ENCODE results near the gene GUCY1A2.

Gene GUCY1A2

DNA sequence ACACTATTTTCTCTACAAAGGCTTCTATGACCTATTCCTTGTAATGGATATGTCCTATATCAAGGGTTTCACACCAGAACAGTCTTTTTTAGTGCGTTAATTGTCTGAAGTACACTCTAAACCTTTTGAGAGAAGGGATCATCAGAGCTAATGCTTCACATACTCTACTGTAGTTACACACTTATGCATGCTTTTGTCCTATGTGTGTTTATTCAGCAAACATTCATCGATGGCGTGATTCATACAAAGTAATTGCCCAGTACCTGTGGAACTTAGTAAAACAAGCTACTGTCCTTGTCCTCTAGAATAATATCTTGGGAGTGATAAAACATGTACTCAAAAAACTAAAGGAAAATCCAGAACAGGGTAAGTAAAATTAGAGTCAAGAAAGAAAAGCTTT, 139.2 kb downstream of the GUCY1A2 start:
- no peak for DNase-seq (ENCODE audit: low read depth)
- TF ChIP-seq CTCF (IDR thresholded peaks at IDR 0.05; ENCODE audit: low read depth, low read length, missing control alignments), result no peak
- H3K4me3 ChIP-seq (ENCODE audit: low read depth, low read length), result no peak overlapping the region

DNA sequence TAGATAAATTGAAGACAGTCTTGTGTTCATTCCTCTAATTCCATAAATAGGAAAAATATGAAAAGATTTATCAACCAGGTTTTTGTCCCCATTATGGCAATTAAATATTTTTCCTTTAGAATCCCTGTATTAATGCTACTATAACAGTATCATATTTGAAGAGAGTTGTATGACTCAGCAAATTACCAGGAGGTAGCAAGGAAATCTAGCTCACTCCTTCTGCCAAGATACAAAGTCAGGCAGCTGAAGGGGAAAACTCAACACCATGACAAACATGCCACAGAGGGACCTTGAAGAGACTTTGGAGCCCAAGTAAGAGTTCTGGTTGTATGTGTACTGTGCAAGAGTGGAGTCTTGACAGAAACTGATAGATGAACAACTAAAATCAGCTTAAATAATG, 143.3 kb downstream of the GUCY1A2 start:
- TF ChIP-seq CTCF (IDR thresholded peaks at IDR 0.05; ENCODE audit: low read depth, low read length, missing control alignments), result no peak
- no peak for DNase-seq (ENCODE audit: low read depth)
- H3K4me3 ChIP-seq (ENCODE audit: low read depth, low read length), result no peak overlapping the region

GRCh38 chr11:106872246-106872645, 146.0 kb downstream of the GUCY1A2 start:
- no peak for TF ChIP-seq CTCF (IDR thresholded peaks at IDR 0.05; ENCODE audit: low read depth, low read length, missing control alignments)
- no peak for DNase-seq (ENCODE audit: low read depth)

GRCh38 chr11:106858200-106858599, 160.1 kb downstream of the GUCY1A2 start:
- no peak overlapping the region for H3K4me3 ChIP-seq (ENCODE audit: low read depth, low read length)
- TF ChIP-seq CTCF (IDR thresholded peaks at IDR 0.05; ENCODE audit: low read depth, low read length, missing control alignments), result no peak
- no peak for DNase-seq (ENCODE audit: low read depth)

More at GRCh38 chr11:106872246-106872645, 146.0 kb downstream of the GUCY1A2 start:
- H3K4me3 ChIP-seq (ENCODE audit: low read depth, low read length), result no peak overlapping the region

- no peak for DNase-seq (ENCODE audit: low read depth)
- no peak overlapping the region for H3K4me3 ChIP-seq (ENCODE audit: low read depth, low read length)
- no peak for TF ChIP-seq CTCF (IDR thresholded peaks at IDR 0.05; ENCODE audit: low read depth, low read length, missing control alignments)
Observed at GRCh38 chr11:106856566-106856965, 161.7 kb downstream of the GUCY1A2 start.

- no peak overlapping the region for H3K4me3 ChIP-seq (ENCODE audit: low read depth, low read length)
- TF ChIP-seq CTCF (IDR thresholded peaks at IDR 0.05; ENCODE audit: low read depth, low read length, missing control alignments), result no peak
- DNase-seq (ENCODE audit: low read depth), result no peak
Observed at GRCh38 chr11:106854429-106854828, 163.8 kb downstream of the GUCY1A2 start.

- TF ChIP-seq CTCF (IDR thresholded peaks at IDR 0.05; ENCODE audit: low read depth, low read length, missing control alignments), result no peak
- no peak overlapping the region for H3K4me3 ChIP-seq (ENCODE audit: low read depth, low read length)
- DNase-seq (ENCODE audit: low read depth), result no peak
Observed at GRCh38 chr11:106853850-106854401, 164.3 kb downstream of the GUCY1A2 start.
